ENCODE data around the gene HYLS1. TPM values are rescaled to one million over a fixed set of nuclear protein-coding genes. Genes with fewer than 3 reads are reported as not detected.

HYLS1 gene
- total and polyA plus RNA-seq, 10 donors: 3.0 to 7.7 (median 4.3) TPM

DNA sequence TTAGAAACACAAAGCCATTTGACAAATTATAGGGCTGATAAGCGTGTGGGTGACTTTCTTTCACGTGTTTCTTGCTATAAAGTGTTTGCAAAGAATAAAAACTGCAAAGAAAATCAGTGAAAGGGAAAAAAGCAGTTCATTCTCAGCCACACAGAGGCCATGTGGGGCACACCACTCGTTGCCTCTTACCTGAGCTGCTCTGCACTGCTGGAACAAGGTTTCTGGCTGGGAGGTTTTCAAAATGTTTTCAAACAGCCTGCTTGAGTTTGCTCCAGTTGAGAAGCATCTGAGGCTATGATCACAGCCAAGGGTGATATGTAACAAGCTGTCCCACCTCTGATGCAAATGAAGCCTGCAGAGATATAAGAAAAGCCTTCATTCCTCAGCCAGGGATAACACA lies 43.6 kb downstream of the HYLS1 start:
- Histone ChIP-seq H3K27ac (no peak overlapping the region), H3K4me1 (no peaks in the 10 kb centered on the region), H3K27me3 (replicated peaks in 1 of 7) (peaks cover 0 to 31% (median 0%) of the 10 kb centered on the region in 7 donors), H3K36me3 (no peaks in the 10 kb centered on the region), H3K9me3 (no peaks in the 10 kb centered on the region), H3K4me3 (no peak overlapping the region)
- no peak for TF ChIP-seq POLR2AphosphoS5 (IDR thresholded peaks at IDR 0.05)
- TF ChIP-seq, protein P1, sequence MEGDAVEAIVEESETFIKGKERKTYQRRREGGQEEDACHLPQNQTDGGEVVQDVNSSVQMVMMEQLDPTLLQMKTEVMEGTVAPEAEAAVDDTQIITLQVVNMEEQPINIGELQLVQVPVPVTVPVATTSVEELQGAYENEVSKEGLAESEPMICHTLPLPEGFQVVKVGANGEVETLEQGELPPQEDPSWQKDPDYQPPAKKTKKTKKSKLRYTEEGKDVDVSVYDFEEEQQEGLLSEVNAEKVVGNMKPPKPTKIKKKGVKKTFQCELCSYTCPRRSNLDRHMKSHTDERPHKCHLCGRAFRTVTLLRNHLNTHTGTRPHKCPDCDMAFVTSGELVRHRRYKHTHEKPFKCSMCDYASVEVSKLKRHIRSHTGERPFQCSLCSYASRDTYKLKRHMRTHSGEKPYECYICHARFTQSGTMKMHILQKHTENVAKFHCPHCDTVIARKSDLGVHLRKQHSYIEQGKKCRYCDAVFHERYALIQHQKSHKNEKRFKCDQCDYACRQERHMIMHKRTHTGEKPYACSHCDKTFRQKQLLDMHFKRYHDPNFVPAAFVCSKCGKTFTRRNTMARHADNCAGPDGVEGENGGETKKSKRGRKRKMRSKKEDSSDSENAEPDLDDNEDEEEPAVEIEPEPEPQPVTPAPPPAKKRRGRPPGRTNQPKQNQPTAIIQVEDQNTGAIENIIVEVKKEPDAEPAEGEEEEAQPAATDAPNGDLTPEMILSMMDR (IDR thresholded peaks at IDR 0.05 in 8 of 11, conservative IDR thresholded peaks at IDR 0.05 in 3 of 11): no peak
- no peak for TF ChIP-seq POLR2A (IDR thresholded peaks at IDR 0.05)
- no peak for DNase-seq
- WGBS, 5 donors: 61 to 78% (median 70%) methylated on average over 3 of the region's 3 CpGs
- intact Hi-C loops (cut with DNase I; ENCODE audit: low total_unique reads): no loop called here

DNA sequence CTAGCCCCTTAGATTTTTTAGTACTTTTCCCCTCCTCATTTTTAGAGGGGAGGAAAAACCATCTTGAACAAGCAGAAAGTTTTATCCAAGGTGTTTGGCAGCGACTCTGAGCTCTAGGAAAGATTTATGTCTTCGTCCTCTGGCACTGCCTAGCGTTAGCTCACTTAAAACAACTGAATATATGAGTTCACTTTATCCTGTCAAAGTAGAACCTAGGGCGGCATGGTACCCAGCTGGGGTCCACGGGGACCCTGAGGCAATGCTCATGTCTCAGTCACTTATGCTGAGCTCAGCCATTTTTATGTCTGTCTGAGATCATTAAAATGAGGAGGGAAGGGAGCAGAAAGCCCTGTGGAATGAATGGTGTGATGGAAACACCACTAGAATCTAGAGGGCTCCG lies 44.2 kb downstream of the HYLS1 start:
- H3K27me3 ChIP-seq (replicated peaks in 1 of 7): peaks cover 0 to 30% (median 0%) of the 10 kb centered on the region in 7 donors
- H3K4me1 ChIP-seq: no peaks in the 10 kb centered on the region
- no peaks in the 10 kb centered on the region for H3K9me3 ChIP-seq
- TF ChIP-seq POLR2A (IDR thresholded peaks at IDR 0.05) (no peak), POLR2AphosphoS5 (IDR thresholded peaks at IDR 0.05) (no peak)
- TF ChIP-seq, protein P1 (IDR thresholded peaks at IDR 0.05 in 8 of 11, conservative IDR thresholded peaks at IDR 0.05 in 3 of 11): no peak
- DNase-seq: no peak
- WGBS, 5 donors: 73 to 77% (median 74%) methylated on average over 6 of the region's 6 CpGs
- no peak overlapping the region for H3K4me3 ChIP-seq
- intact Hi-C loops (cut with DNase I; ENCODE audit: low total_unique reads): no loop called here
- H3K27ac ChIP-seq: no peak overlapping the region
- no peaks in the 10 kb centered on the region for H3K36me3 ChIP-seq

DNA sequence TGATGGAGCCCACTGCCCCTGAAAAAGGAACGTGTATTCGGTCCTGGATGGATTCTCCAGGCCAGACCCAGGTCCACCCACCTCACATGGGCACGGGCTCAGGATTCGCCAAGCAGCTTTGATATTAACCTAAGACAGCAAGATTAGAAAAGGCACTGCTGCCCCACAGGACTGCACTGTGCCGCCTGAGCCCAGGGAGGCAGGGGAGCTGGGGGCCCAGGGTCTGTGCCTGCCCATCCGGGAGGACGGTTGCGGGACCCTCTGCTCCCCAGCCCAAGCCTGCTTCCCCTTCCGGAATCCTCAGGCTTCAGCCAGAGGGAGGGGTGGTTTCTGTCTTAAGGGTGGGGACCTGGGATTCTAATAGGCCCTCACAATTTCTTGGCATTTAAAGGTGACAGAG lies 44.8 kb downstream of the HYLS1 start:
- TF ChIP-seq, protein P1 (IDR thresholded peaks at IDR 0.05 in 8 of 11, conservative IDR thresholded peaks at IDR 0.05 in 3 of 11): no peak
- TF ChIP-seq POLR2AphosphoS5 (IDR thresholded peaks at IDR 0.05) (no peak), POLR2A (IDR thresholded peaks at IDR 0.05) (no peak)
- 68 to 92% (median 81%) methylated on average over 5 to 9 of the region's 9 CpGs for WGBS, 5 donors
- DNase-seq: no peak
- Histone ChIP-seq H3K9me3 (no peaks in the 10 kb centered on the region), H3K4me1 (no peaks in the 10 kb centered on the region), H3K4me3 (no peak overlapping the region), H3K27ac (no peak overlapping the region), H3K36me3 (no peaks in the 10 kb centered on the region), H3K27me3 (replicated peaks in 1 of 7) (peaks cover 0 to 25% (median 0%) of the 10 kb centered on the region in 7 donors)
- intact Hi-C loops (cut with DNase I; ENCODE audit: low total_unique reads): no loop called here

DNA sequence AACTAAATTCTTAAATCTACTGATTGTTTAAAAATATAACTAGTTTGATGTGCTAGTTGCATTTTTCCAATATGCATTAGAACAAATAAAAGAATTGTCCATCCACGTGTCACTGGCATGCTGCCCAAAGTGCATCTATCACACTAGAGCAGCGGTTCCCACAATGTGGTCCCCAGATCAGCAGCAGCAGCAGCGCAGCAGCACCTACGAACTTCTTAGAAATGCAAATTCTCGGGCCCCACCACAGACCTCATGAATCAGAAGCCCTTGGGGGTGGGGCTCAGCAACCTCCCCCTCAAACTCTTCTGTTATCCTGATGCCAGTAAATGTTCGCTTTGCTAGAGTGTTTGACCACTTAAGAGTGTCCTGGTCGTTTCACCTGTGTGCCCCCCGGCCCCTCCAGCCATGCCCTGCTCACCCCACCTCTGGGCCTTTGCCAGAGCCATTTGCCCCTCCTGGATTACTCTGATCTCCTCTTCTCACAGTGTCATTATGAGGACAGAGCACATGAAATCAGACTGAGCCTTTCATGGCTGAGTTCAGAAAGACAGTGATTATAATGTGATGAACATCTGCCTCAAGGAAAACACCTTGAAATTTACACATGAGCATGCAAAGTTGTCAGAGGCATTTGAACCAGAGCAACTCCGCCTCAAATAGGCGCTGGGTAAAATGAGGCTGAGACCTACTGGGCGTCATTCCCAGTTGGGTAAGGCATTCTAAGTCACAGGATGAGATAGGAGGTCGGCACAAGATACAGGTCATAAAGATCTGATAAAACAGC lies 45.8 kb downstream of the HYLS1 start:
- no peak for TF ChIP-seq POLR2A (IDR thresholded peaks at IDR 0.05)
- TF ChIP-seq, protein P1 (IDR thresholded peaks at IDR 0.05 in 8 of 11, conservative IDR thresholded peaks at IDR 0.05 in 3 of 11): no peak
- TF ChIP-seq POLR2AphosphoS5 (IDR thresholded peaks at IDR 0.05): no peak
- WGBS, 5 donors: 60 to 71% (median 68%) methylated on average over 12 of the region's 12 CpGs
- peaks cover 0 to 25% (median 0%) of the 10 kb centered on the region in 7 donors for H3K27me3 ChIP-seq (replicated peaks in 1 of 7)
- H3K27ac ChIP-seq: no peak overlapping the region
- DNase-seq: no peak
- no peaks in the 10 kb centered on the region for H3K4me1 ChIP-seq
- intact Hi-C loops (cut with DNase I; ENCODE audit: low total_unique reads): no loop called here
- no peak overlapping the region for H3K4me3 ChIP-seq
- no peaks in the 10 kb centered on the region for H3K9me3 ChIP-seq
- H3K36me3 ChIP-seq: no peaks in the 10 kb centered on the region

Measured in spleen (tissue), 11 donors.